BLaER1 treated with 17β-estradiol and CSF1 and Interleukin-3, amounts not matched to agents 10 nM and 100 nM (cell line): ENCODE data around the gene CPSF7.
"Not testable (repeated sequence)": the region's sequence is repeated elsewhere in the genome, so short reads cannot be mapped to it uniquely, and the experiment has no call there.

Experiments used
- H3K27ac ChIP-seq, 11 experiments: shearing (Covaris generic); formaldehyde crosslinking; 2 replicates each; pipeline ENCODE4 v1.8.1; 2022
- H3K27me3 ChIP-seq, 11 experiments: shearing (Covaris generic); formaldehyde crosslinking; 2 replicates each; pipeline ENCODE4 v1.8.1; 2022
- H3K36me3 ChIP-seq, 11 experiments: shearing (Covaris generic); formaldehyde crosslinking; 2 replicates each; pipeline ENCODE4 v1.8.1; 2022
- H3K4me1 ChIP-seq, 10 experiments: shearing (Covaris generic); formaldehyde crosslinking; 2 replicates each; pipeline ENCODE4 v1.8.1; 2022
- H3K4me2 ChIP-seq, 11 experiments: shearing (Covaris generic); formaldehyde crosslinking; 2 replicates each; pipeline ENCODE4 v1.8.1; 2022
- H3K4me3 ChIP-seq, 10 experiments: shearing (Covaris generic); formaldehyde crosslinking; 2 replicates each; pipeline ENCODE4 v1.8.1; 2022
- H3K9ac ChIP-seq, 11 experiments: shearing (Covaris generic); formaldehyde crosslinking; 2 replicates each; pipeline ENCODE4 v1.8.1; 2022
- H3K9me3 ChIP-seq, 11 experiments: shearing (Covaris generic); formaldehyde crosslinking; replicated peaks in 1 of 11; 2 replicates each; pipeline ENCODE4 v1.8.1; 2022
- H4K20me1 ChIP-seq, 11 experiments: shearing (Covaris generic); formaldehyde crosslinking; 2 replicates each; pipeline ENCODE4 v1.8.1; 2022
- Cebpa-rat ChIP-seq, 11 experiments: shearing (Covaris generic); IDR thresholded peaks; 2 replicates each; pipeline ENCODE4 v1.8.1; 2022

CPSF7 gene

DNA sequence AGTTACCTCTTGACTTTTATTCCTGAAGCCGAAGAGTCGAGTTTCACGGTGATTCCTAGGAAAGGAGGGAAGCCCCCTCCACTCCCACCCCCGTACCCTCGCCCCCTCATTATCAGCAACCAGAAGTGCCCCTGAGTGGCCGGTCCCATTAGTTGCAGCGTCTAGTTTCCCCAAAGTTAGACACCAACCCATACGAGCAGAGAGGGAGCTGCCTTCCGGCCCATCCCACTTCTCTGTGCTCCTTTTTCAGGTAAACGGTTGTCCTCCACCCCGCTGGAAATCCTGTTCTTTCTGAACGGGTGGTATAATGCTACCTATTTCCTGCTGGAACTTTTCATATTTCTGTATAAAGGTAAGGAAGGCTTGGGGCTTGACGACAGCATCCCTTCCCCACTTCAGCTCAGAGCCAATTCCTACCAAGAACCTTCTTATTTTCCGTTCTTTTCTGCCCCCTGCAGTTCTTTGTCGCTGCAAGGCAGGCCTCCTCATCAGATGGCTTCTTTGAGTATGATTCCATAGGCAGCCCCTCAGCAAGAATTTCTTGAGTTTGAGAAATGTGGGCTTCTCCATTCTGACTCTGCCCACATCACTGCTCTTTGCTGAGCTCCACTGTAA lies 36.7 kb downstream of the CPSF7 start:
- H4K20me1 ChIP-seq = no peaks in the 10 kb centered on the region
- peak overlapping the region in 5 of 11 experiments; percentile 18 to 74 (median 67); a peak in 6 of 22 replicates for H3K27ac ChIP-seq
- peaks cover 10 to 18% (median 16%) of the 10 kb centered on the region in 10 experiments; a peak in 18 of 20 replicates for H3K4me1 ChIP-seq
- no peak for TF ChIP-seq Cebpa-rat (IDR thresholded peaks at IDR 0.05)
- peak overlapping the region; percentile 52 to 76 (median 62) for H3K4me3 ChIP-seq
- H3K9ac ChIP-seq = peak overlapping the region; percentile 45 to 80 (median 67); a peak in 17 of 22 replicates
- peaks cover 0 to 32% (median 4%) of the 10 kb centered on the region in 11 experiments; a peak in 13 of 22 replicates for H3K36me3 ChIP-seq
- peaks cover 16 to 33% (median 30%) of the 10 kb centered on the region in 11 experiments for H3K27me3 ChIP-seq
- peaks cover 0 to 7% (median 5%) of the 10 kb centered on the region in 11 experiments; a peak in 6 of 22 replicates for H3K9me3 ChIP-seq
- H3K4me2 ChIP-seq = peak overlapping the region; percentile 74 to 96 (median 87)

GRCh38 chr11:61390161-61390560 lies 39.6 kb downstream of the CPSF7 start:
- Histone ChIP-seq H3K36me3 (peaks cover 0 to 8% (median 4%) of the 10 kb centered on the region in 11 experiments; a peak in 6 of 22 replicates), H3K27ac (no peak overlapping the region), H3K4me3 (no peak overlapping the region), H3K9me3 (peaks cover 0 to 7% (median 5%) of the 10 kb centered on the region in 11 experiments; a peak in 6 of 22 replicates), H3K4me2 (no peak overlapping the region), H3K4me1 (peaks cover 10 to 18% (median 14%) of the 10 kb centered on the region in 10 experiments; a peak in 18 of 20 replicates), H3K27me3 (peaks cover 16 to 32% (median 30%) of the 10 kb centered on the region in 11 experiments), H4K20me1 (no peaks in the 10 kb centered on the region), H3K9ac (no peak overlapping the region)
- no peak for TF ChIP-seq Cebpa-rat (IDR thresholded peaks at IDR 0.05)

DNA sequence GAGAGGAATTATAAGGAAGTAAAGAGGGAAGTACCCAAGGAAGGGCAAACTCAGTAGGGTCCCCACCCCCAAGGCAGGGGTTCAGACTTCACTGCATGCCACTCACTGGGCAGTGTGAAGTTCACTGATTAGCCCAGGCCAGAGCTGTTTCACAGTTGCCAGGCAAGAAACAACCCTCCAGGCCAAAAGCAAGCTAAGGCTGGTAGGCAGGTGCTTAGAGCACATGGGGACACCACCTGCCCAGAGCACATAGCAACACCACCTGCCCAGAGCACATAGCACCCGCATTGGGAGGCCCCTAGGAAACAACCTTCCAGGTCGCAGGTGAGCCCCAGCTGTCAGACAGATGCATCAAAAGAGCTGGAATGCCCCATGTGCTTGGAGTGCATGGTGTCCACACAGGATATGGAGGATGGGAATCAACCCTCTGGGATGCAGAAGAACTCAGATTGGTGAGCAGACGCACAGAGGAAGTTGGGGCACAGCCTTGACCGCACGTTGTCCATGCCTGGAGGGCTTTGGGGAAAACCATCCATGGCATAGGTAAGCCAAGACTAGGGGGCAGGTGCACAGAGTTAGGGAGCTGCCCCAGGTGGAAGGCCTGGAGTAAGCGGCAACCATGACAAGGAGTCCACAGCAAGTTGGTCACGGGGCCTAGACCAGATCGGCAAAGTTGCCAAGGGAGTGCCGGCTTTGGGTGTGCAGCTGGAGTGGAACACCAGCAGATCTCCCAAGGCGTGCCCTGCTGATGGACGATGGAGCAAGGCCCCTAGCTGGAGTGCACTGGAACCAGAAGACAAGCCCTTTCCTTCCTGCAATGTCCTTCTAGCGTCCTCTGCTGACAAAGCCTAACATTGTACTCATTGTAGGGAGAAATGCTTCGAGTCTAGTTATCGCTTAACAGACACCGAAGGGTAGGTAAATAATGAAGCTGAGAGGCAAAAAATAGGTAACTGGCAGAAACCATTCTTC lies 45.2 kb downstream of the CPSF7 start:
- Histone ChIP-seq H3K27me3 (no peaks in the 10 kb centered on the region), H3K27ac (0 out of 22 replicates have a peak overlapping the region, but pooled peaks of 1 of the 11 experiments have one; percentile 13), H3K4me2 (peak overlapping the region in 4 of 11 experiments; percentile 23 to 42 (median 41); a peak in 6 of 22 replicates), H4K20me1 (no peaks in the 10 kb centered on the region), H3K4me3 (no peak overlapping the region), H3K9ac (0 out of 22 replicates have a peak overlapping the region, but pooled peaks of 1 of the 11 experiments have one; percentile 9), H3K9me3 (peaks cover 0 to 1% (median under 1%) of the 10 kb centered on the region in 11 experiments; a peak in 5 of 22 replicates), H3K36me3 (peaks cover 0 to 15% (median 7%) of the 10 kb centered on the region in 11 experiments; a peak in 8 of 22 replicates), H3K4me1 (peaks cover 0 to 52% (median 23%) of the 10 kb centered on the region in 10 experiments; a peak in 14 of 20 replicates)
- TF ChIP-seq Cebpa-rat (IDR thresholded peaks at IDR 0.05) = no peak

- H3K4me1 ChIP-seq = peaks cover 0 to 59% (median 30%) of the 10 kb centered on the region in 10 experiments; a peak in 16 of 20 replicates
- H3K4me2 ChIP-seq = peak overlapping the region in 3 of 11 experiments; percentile 40 to 42 (median 42); a peak in 5 of 22 replicates
- not testable (repeated sequence) for H3K4me3 ChIP-seq, H3K9me3 ChIP-seq, H4K20me1 ChIP-seq, H3K27me3 ChIP-seq
- peak overlapping the region in 1 of 11 experiments; percentile 9; a peak in 1 of 22 replicates for H3K9ac ChIP-seq
- H3K36me3 ChIP-seq = peaks cover 0 to 17% (median 7%) of the 10 kb centered on the region in 11 experiments; a peak in 8 of 22 replicates
- H3K27ac ChIP-seq = peak overlapping the region in 1 of 11 experiments; percentile 13; a peak in 1 of 22 replicates
These were observed 45.9 kb downstream of the CPSF7 start for GRCh38 chr11:61383859-61384258.

- Histone ChIP-seq H3K36me3 (peaks cover 3 to 37% (median 17%) of the 10 kb centered on the region in 11 experiments; a peak in 21 of 22 replicates), H4K20me1 (no peaks in the 10 kb centered on the region), H3K4me2 (peak overlapping the region in 1 of 11 experiments; percentile 57; a peak in 1 of 22 replicates), H3K9ac (no peak overlapping the region), H3K9me3 (no peaks in the 10 kb centered on the region), H3K27me3 (no peaks in the 10 kb centered on the region), H3K27ac (peak overlapping the region in 3 of 11 experiments; percentile 28 to 56 (median 50); a peak in 5 of 22 replicates), H3K4me3 (no peak overlapping the region), H3K4me1 (peaks cover 0 to 74% (median 44%) of the 10 kb centered on the region in 10 experiments; a peak in 16 of 20 replicates)
- TF ChIP-seq Cebpa-rat (IDR thresholded peaks at IDR 0.05) = no peak
These were observed 48.9 kb downstream of the CPSF7 start for GRCh38 chr11:61380884-61381283.

DNA sequence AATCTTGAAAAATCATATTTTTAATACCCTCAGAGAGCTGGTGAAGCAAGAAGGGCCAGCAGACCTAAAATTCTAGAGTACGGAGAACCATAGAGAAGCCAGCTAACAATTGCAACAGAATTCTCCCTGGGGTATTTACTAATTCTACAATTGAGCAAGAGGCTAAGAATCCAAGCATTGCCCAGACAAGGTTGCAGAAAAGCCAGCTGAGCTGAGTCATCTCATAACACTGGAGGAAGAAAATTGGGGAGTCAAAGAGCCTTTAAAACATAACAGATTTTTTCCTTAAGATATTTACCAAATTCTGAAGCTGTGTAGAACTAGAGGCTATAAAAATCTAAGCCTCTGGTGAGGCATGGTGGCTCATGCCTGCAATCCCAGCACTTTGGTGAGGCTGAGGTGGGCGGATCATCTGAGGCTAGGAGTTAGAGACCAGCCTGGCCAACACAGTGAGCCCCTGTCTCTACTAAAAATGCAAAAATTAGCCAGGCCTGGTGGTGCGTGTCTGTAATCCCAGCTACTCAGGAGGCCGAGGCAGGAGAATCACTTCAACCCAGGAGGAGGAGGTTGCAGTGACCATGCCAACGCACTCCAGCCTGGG lies 51.0 kb downstream of the CPSF7 start:
- Histone ChIP-seq H3K4me2 (peak overlapping the region in 10 of 11 experiments; percentile 2 to 73 (median 56); a peak in 17 of 22 replicates), H4K20me1 (no peaks in the 10 kb centered on the region), H3K36me3 (peaks cover 24 to 44% (median 35%) of the 10 kb centered on the region in 11 experiments), H3K9ac (peak overlapping the region in 10 of 11 experiments; percentile 22 to 78 (median 63); a peak in 19 of 22 replicates), H3K9me3 (peaks cover 5 to 19% (median 14%) of the 10 kb centered on the region in 11 experiments; a peak in 20 of 22 replicates), H3K27ac (peak overlapping the region; percentile 44 to 88 (median 79); a peak in 21 of 22 replicates), H3K27me3 (no peaks in the 10 kb centered on the region), H3K4me3 (no peak overlapping the region), H3K4me1 (peaks cover 0 to 61% (median 40%) of the 10 kb centered on the region in 10 experiments; a peak in 16 of 20 replicates)
- peak; percentile 46 to 93 (median 84); a peak in 19 of 22 replicates for TF ChIP-seq Cebpa-rat (IDR thresholded peaks at IDR 0.05)

GRCh38 chr11:61377461-61378160 lies 52.2 kb downstream of the CPSF7 start:
- peak overlapping the region in 8 of 11 experiments; percentile 43 to 73 (median 62); a peak in 14 of 22 replicates for H3K4me2 ChIP-seq
- H3K4me1 ChIP-seq = peaks cover 0 to 49% (median 36%) of the 10 kb centered on the region in 10 experiments; a peak in 16 of 20 replicates
- H3K36me3 ChIP-seq = peaks cover 32 to 56% (median 46%) of the 10 kb centered on the region in 11 experiments
- no peaks in the 10 kb centered on the region for H3K27me3 ChIP-seq
- TF ChIP-seq Cebpa-rat (IDR thresholded peaks at IDR 0.05) = no peak
- peak overlapping the region in 7 of 11 experiments; percentile 10 to 78 (median 64); a peak in 10 of 22 replicates for H3K9ac ChIP-seq
- H3K4me3 ChIP-seq = no peak overlapping the region
- H3K27ac ChIP-seq = peak overlapping the region; percentile 14 to 88 (median 79); a peak in 20 of 22 replicates
- H4K20me1 ChIP-seq = no peaks in the 10 kb centered on the region
- H3K9me3 ChIP-seq = peaks cover 8 to 31% (median 25%) of the 10 kb centered on the region in 11 experiments; a peak in 20 of 22 replicates
